Astrocyte of the spinal cord (primary cell): ENCODE measurements around the gene GDF15.
A peak's percentile ranks its signal among the peaks of the same experiment; 100 is the strongest.
"Not testable (repeated sequence)": the region's sequence is repeated elsewhere in the genome, so short reads cannot be mapped to it uniquely, and the experiment has no call there.

Experiments
- DNase-seq: peaks from one replicate; pipeline ENCODE4 v3.0.0; 2011; ENCODE audit warnings: low read depth, low spot score
- H3K4me3 ChIP-seq: 2 replicates; pipeline ENCODE4 v1.5.1; 2011; ENCODE audit warnings: low read depth, mild to moderate bottlenecking, low read length, moderate library complexity
- CTCF ChIP-seq: IDR thresholded peaks from 2 replicates; pipeline ENCODE4 v1.5.1; 2012; ENCODE audit warnings: low read depth, mild to moderate bottlenecking, low read length, inconsistent platforms
- in situ Hi-C: cut with HindIII; loops from 2 replicates; pipeline ENCODE4 v1.10.0; 2017; ENCODE audit warnings: low sequenced_read_pairs

Gene GDF15

DNA sequence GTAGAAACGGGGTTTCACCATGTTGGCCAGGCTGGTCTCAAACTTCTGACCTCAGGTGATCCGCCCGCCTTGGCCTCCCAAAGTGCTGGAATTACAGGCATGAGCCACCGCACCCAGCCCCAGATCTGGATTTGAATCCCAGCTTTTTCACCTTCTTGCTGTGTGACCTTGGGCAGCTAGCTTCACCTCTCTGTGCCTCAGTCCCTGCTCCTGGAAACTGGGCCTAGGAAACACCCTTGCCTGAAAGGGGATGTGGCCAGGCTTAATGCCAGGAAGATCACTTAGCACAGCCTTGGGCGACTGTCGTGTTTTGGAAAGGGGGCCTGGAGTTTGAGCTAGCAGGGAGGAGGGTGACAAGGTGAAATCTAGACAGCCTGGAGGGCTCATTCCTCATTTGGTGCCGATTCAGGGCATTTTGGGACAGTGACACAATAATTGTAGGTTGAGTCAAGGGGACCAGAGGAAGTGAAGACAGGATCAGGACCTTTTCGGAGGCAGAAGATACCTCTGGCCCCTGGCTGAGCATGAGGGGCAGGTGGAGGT lies 43.8 kb upstream of the GDF15 start:
- no peak overlapping the region for H3K4me3 ChIP-seq
- in situ Hi-C loops: no loop called here
- no peak for DNase-seq
- TF ChIP-seq CTCF: no peak

- no peak for TF ChIP-seq CTCF
- H3K4me3 ChIP-seq: no peak overlapping the region
- in situ Hi-C loops: no loop called here
- no peak for DNase-seq
Measured at GRCh38 chr19:18344582-18344950, 41.4 kb upstream of the GDF15 start.

DNA sequence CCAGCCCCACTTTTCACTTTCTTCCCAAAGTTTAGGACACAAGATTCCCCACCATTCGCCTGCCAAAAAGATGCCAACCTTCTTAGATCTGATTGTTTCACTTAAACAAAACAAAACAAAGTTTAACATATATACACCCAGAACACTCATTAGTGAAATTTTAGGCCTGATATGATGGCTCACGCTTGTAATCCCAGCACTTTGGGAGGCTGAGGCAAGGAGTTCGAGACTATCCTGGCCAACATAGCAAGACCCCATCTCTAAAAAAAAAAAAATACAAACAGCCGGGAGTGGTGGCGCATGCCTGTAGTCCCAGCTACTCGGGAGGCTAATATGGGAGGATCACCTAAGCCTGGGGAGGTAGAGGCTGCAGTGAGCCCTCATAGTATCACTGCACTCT lies 40.7 kb upstream of the GDF15 start:
- in situ Hi-C loops: no loop called here
- DNase-seq: no peak

DNA sequence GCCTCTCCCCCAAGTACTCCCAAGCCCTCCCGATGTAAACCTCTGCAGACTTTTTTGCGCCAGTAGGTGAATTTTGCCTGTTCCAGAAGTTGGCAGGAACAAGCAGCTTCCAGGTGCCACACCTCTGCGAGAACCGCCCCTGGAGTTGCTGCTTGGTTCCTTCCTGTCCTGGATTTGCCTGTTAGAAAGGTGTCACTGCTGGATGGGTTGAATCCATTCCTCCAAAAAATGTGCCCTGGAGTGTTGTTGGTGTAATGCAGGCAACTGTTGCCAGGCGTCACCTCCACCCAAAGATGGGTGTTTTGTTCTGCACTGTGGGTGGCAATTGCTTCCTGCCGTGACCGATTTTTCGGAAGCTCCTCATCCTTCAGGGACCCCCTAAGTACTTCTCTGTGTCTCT lies 39.9 kb upstream of the GDF15 start:
- no peak overlapping the region for H3K4me3 ChIP-seq
- no peak for TF ChIP-seq CTCF
- in situ Hi-C loops: no loop called here
- DNase-seq: no peak

More for the DNA sequence above, 40.7 kb upstream of the GDF15 start:
- TF ChIP-seq CTCF: no peak
- H3K4me3 ChIP-seq: no peak overlapping the region

DNA sequence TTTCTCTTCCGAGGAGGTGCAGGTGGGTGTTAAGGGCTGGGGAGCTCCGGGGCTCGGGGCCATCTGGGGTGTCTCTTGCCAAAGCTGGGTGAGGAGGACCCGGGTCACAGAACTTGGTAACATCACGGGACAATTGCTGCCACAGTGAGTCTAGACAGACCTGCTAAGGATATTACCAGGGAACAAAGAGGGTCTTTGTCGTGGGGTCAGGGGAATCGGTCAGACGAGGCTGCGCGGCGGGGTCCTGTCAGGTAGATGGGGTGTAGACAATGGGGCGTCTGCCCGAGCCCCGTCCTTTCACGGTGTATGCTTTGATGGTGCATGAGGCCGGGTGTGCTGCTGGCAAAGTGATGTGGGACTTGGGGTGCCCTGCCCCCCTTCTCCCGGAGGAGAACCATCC lies 37.8 kb upstream of the GDF15 start:
- DNase-seq: no peak
- no peak for TF ChIP-seq CTCF
- in situ Hi-C loops: no loop called here
- no peak overlapping the region for H3K4me3 ChIP-seq

DNA sequence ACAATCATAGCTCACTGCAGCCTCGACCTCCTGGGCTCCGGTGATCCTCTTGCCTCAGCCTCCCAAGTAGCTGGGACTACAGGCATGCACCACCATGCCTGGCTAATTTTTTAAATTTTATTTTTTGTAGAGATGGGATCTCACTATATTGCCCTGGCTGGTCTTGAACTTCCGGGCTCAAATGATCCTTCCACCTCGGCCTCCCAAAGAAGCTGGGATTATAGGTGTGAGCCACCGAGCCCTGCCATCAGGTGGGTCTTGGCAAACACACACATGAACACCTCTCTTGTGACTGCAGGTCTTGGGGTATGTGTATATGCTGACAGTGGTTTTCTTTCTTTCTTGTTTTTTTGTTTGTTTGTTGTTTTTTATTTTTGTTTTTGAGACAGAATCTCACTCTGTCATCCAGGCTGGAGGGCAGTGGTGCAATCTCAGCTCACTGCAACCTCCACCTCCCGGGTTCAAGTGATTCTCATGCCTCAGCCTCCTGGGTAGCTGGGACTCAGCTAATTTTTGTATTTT lies 37.1 kb upstream of the GDF15 start:
- DNase-seq, in situ Hi-C loops, H3K4me3 ChIP-seq: not testable (repeated sequence)

- H3K4me3 ChIP-seq: no peak overlapping the region
- TF ChIP-seq CTCF: peak; percentile 92
- DNase-seq: peak; percentile 53
Measured at GRCh38 chr19:18349524-18350128, 36.3 kb upstream of the GDF15 start.

More at GRCh38 chr19:18349524-18350128, 36.3 kb upstream of the GDF15 start:
- in situ Hi-C loops: no loop called here
